ENCODE results near the gene AREL1. TPM values are rescaled to one million over a fixed set of nuclear protein-coding genes. Genes with fewer than 3 reads are reported as not detected.

AREL1 gene
- total RNA-seq, 4 donors from 2014 or later = 23.3 to 35.5 (median 24.2) TPM

DNA sequence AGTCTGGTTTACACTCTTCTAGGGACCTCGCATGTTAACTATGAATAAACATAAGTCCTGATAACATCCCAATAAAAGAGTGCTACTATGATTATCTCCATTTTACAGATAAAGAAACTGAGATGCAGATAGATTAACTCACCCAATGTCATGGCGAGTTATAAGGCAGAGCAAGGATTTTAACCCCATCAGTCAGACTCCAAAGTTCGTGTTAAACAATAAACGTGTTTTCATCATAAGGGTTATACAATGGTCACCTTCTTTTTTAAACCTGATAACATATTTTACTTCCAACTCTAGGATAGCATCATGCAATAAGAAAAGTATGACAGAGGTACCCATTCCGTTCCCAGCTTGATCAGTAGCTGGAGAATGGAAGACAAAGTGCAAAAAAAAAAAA, 1.2 kb downstream of the AREL1 start:
- TF ChIP-seq, protein P1, sequence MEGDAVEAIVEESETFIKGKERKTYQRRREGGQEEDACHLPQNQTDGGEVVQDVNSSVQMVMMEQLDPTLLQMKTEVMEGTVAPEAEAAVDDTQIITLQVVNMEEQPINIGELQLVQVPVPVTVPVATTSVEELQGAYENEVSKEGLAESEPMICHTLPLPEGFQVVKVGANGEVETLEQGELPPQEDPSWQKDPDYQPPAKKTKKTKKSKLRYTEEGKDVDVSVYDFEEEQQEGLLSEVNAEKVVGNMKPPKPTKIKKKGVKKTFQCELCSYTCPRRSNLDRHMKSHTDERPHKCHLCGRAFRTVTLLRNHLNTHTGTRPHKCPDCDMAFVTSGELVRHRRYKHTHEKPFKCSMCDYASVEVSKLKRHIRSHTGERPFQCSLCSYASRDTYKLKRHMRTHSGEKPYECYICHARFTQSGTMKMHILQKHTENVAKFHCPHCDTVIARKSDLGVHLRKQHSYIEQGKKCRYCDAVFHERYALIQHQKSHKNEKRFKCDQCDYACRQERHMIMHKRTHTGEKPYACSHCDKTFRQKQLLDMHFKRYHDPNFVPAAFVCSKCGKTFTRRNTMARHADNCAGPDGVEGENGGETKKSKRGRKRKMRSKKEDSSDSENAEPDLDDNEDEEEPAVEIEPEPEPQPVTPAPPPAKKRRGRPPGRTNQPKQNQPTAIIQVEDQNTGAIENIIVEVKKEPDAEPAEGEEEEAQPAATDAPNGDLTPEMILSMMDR (IDR thresholded peaks at IDR 0.05; ENCODE audit: low read depth) = no peak

DNA sequence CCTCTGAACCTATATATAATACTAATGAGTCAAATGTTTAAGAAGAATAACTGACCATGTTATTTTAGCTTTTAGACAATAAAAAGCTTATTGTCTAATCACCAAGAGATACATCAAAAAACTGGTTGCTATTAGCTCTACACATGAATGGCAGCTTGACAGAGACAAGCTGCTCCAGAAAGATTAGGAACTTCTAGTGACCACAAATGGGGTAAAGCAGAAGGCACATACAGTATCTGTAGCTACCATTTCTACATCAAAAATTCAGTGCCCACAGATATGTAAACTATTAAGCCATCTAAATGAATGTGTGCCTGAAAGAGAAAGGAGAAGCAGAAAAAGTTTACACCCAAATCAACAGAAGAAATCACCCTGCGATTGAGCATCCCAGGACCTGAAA, 2.4 kb downstream of the AREL1 start:
- TF ChIP-seq, protein P1 (IDR thresholded peaks at IDR 0.05; ENCODE audit: low read depth) = no peak

DNA sequence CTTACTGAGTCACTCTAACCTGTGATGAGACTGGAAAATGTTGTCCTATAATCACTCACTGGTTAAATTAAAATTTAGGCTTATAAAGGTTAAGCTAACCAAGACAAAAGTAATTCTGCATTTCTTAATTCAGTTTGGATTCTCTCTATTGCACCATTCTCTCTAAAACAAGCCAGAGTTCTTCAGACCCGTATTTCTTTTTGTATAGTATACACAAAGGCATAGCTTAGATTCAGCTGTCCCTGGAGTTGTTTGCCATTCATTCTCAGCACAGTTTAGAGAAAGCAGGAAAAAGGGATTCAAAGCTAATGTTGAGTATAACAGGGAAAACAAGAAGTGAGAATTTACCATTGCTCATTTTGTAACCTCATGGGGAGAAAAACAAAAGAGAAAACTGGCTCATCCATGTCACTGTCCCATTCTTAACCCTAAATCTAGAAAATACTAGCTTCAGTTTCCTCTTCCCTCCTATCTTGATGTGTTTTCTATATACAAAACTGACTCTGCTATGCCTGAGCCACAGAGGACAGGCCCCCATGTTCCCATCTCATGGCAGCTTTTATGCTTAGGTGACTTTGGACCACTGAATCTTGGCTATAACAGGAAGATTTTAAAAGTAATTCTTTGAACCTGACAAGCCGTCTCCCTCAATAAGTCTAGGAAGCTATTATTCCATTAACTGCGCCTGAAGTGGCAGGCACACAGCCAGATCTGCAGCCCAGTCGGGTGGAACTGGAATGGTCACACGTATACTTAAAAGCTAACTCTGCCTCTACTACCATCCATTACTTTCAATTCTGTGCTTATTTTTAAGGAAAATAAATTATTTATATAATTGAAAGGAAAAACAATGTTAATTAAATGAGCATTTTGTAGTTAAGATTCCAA, 7.0 kb downstream of the AREL1 start:
- TF ChIP-seq, protein P1 (IDR thresholded peaks at IDR 0.05; ENCODE audit: low read depth) = no peak

DNA sequence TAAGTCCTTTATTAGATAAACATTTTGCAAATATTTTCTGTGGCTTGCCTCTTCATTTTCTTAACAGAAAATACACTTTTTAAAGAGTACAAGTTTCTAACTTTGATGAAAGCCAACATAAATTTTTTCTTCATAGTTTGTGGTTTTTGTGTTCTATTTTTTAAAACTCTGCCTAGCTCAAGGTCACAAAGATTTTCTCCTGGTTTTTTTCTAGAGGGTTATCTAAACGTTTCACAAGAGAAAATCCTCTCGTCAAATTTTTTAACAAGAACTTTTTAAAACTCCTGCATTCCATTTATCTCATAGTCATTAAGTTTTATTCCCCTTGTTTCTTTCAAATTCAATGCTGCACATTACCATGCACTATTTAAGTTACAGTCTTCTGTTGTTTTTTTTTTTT, 8.2 kb downstream of the AREL1 start:
- TF ChIP-seq, protein P1 (IDR thresholded peaks at IDR 0.05; ENCODE audit: low read depth) = no peak

DNA sequence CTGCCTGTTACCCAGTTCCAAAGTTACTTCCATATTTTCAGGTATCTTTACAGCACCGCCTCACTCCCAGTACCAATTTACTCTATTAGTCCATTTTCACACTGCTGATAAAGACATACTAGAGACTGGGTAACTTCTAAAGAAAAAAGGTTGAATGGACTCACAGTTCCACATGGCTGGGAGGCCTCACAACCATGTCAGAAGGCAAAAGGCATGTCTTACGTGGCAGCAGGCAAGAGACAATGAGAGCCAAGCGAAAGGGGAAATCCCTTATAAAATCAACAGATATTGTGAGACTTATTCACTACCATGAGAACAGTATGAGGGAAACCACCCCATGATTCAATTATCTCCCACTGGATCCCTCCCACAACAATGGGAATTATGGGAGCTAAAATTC, 9.8 kb downstream of the AREL1 start:
- TF ChIP-seq, protein P1 (IDR thresholded peaks at IDR 0.05; ENCODE audit: low read depth) = no peak

DNA sequence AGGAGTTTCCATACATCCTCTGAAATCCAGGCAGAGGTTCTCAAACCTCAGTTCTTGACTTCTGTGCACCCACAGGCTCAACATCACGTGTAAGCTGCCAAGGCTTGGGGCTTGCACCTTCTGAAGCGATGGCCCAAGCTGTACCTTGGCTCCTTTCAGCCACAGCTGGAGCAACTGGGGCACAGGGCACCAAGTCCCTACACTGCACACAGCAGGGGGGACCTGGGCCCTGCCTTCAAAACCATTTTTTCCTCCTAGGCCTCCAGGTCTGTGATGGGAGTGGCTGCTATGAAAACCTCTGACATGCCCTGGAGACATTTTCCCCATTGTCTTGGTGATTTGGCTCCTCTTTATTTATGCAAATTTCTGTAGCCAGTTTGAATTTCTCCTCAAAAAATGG, 10.6 kb downstream of the AREL1 start:
- TF ChIP-seq, protein P1 (IDR thresholded peaks at IDR 0.05; ENCODE audit: low read depth) = no peak

DNA sequence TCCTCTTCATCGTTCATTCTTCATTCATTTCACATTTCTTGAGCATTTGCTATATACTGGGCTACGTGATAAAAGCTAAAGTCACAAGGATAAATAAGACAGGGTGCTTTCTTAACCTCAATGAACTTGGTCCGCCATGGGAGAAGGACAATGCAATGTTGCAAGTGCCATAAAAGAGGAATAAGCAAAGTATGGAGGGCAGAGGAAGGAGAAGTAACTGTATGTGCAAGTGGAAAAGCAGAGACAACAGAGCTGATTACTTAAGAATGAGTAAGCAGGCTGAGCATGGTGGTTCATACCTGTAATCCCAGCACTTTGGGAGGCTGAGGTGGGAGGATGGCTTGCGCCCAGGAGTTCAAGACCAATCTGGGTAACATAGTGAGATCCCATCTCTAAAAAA, 14.4 kb downstream of the AREL1 start:
- TF ChIP-seq, protein P1 (IDR thresholded peaks at IDR 0.05; ENCODE audit: low read depth) = no peak

Data from subcutaneous adipose tissue (tissue), 4 donors.